VCaP (cell line): Measurements from ENCODE around the gene CCR5AS.
"Not testable (repeated sequence)": the region's sequence is repeated elsewhere in the genome, so short reads cannot be mapped to it uniquely, and the experiment has no call there.

ENCODE experiments used
- H3K27ac ChIP-seq: fragments of 450-650 bp; 2 replicates; pipeline ENCODE4 v1.5.1; 2017
- TF ChIP-seq, protein P1 (sequence below): fragments of 450-650 bp; conservative IDR thresholded peaks from 2 replicates; pipeline ENCODE4 v1.5.1; 2017; ENCODE audit warnings: mild to moderate bottlenecking, moderate library complexity

The CCR5AS gene

DNA sequence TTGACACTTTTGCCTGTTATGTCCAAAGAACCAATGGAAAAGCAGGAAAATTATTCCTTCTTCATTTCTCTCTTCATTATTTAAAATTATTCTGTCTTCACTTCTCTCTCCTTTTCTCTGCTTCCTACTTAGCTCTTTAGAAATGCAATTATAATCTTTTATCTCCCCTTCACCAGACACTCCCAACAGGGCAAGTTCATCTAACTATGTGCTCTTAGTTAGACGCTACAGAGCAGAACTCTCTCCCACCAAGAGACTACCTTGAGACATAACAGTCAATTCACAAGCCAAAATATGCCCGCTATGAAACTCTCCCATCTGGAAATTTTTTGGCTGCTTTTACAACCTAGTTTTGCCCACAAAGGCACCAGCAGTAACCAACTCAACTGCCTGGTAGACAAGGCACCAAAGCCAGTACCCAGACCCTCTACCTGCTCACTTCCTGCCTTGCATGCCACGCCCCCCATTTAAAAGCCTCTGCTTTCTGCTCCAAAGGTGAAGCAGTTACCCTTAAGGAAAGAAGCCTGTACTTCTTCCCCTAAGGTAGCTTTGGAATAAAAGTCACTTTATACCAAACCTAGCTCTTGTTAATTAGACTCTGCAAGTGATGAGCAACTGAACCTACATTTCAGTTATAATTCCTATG, 28.3 kb upstream of the CCR5AS start:
- TF ChIP-seq, protein P1, sequence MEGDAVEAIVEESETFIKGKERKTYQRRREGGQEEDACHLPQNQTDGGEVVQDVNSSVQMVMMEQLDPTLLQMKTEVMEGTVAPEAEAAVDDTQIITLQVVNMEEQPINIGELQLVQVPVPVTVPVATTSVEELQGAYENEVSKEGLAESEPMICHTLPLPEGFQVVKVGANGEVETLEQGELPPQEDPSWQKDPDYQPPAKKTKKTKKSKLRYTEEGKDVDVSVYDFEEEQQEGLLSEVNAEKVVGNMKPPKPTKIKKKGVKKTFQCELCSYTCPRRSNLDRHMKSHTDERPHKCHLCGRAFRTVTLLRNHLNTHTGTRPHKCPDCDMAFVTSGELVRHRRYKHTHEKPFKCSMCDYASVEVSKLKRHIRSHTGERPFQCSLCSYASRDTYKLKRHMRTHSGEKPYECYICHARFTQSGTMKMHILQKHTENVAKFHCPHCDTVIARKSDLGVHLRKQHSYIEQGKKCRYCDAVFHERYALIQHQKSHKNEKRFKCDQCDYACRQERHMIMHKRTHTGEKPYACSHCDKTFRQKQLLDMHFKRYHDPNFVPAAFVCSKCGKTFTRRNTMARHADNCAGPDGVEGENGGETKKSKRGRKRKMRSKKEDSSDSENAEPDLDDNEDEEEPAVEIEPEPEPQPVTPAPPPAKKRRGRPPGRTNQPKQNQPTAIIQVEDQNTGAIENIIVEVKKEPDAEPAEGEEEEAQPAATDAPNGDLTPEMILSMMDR: no peak
- H3K27ac ChIP-seq: no peak overlapping the region

GRCh38 chr3:46433841-46434240, 27.0 kb upstream of the CCR5AS start:
- TF ChIP-seq, protein P1: no peak
- no peak overlapping the region for H3K27ac ChIP-seq

DNA sequence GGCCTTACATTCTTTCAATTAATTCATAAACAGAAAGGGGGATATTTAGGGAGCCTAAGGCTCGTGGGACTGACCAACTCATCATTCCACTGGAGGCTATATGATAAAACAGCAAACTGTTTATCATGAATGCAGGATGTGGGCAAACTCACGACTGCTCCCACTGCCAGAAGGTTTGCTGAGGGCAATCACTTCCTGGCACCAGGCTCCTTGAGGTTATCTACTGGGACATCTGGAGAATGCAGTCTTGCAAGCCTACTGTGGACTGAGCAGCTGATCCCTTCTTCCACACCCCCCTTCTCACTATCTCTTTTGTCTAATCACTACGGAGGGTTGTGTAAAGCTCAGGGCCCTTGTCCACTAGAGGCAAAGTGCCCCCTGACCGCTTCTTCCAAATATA, 26.3 kb upstream of the CCR5AS start:
- H3K27ac ChIP-seq: not testable (repeated sequence)

- not testable (repeated sequence) for H3K27ac ChIP-seq
Observed at GRCh38 chr3:46431905-46432304, 25.0 kb upstream of the CCR5AS start.

GRCh38 chr3:46430879-46431278, 24.0 kb upstream of the CCR5AS start:
- peak overlapping the region; percentile 84 for H3K27ac ChIP-seq

GRCh38 chr3:46429671-46430070, 22.8 kb upstream of the CCR5AS start:
- TF ChIP-seq, protein P1: no peak
- H3K27ac ChIP-seq: peak overlapping the region; percentile 84

- peak overlapping the region; percentile 84 for H3K27ac ChIP-seq
- TF ChIP-seq, protein P1: no peak
Observed at GRCh38 chr3:46429250-46429649, 22.4 kb upstream of the CCR5AS start.

- TF ChIP-seq, protein P1: peak; percentile 56
- peak overlapping the region; percentile 84 for H3K27ac ChIP-seq
Observed at GRCh38 chr3:46427916-46428833, 21.3 kb upstream of the CCR5AS start.

DNA sequence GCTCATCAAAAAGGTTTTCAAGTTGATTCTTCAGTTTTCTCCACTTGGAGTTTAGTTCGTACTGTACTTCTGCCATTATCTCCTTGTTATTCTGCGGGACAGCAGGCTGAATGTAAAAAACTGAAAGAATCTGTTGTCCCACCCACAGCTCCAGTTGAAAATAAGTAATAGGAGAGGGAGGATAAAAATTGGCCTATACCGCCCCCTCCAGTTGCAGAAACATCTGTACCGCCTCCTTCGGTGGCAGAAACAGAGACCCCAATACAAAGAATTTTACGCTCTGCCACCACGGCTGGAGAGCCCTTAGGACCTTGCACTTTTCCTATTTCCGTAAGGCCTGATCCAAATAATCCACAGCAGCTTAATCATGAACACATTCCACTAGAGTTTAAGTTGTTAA, 20.5 kb upstream of the CCR5AS start:
- not testable (repeated sequence) for H3K27ac ChIP-seq

DNA sequence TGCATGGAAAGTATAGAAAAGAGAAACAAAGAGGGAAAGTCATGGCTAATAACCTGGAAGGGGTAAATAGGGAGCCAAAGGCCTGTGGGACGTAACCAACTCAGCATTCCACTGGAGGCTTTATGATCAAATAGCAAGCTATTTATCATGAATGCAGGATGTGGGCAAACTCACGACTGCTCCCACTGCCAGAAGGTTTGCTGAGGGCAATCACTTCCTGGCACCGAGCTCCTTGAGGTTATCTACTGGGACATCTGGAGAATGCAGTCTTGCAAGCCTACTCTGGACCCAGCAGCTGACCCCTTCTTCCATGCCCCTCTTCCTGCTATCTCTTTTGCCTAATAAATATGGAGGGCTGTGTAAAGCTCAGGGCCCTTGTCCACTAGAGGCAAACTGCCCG, 19.6 kb upstream of the CCR5AS start:
- H3K27ac ChIP-seq: peak overlapping the region; percentile 32; the same call in 1 of the 2 replicates
